Activated CD4-positive, alpha-beta memory T cell treated with anti-CD3 and anti-CD28 coated beads for 36 hours (primary cell): ENCODE measurements around the gene KCNG4. TPM values are rescaled to one million over a fixed set of nuclear protein-coding genes. Genes with fewer than 3 reads are reported as not detected.

Source experiments
- CTCF ChIA-PET: fragments of 350-600 bp; sonication (Branson Sonifier 250); formaldehyde crosslinking; loops from one replicate; lab custom pipeline; 2021; ENCODE audit warnings: antibody characterized with exemption, inconsistent platforms; lab: Charles Lee
- POLR2A ChIA-PET: fragments of 350-600 bp; sonication (Branson Sonifier 250); formaldehyde crosslinking; loops from one replicate; lab custom pipeline; 2021; ENCODE audit warnings: antibody characterized with exemption; lab: Charles Lee
- DNase-seq: peaks from one replicate; pipeline ENCODE4 v3.0.0-alpha.2; 2020
- H3K27ac Mint-ChIP-seq: one replicate; pipeline ENCODE4 v1.8.0; 2021; ENCODE audit warnings: mixed read lengths
- H3K27me3 Mint-ChIP-seq: one replicate; pipeline ENCODE4 v1.8.0; 2021; ENCODE audit warnings: mixed read lengths
- H3K36me3 Mint-ChIP-seq: one replicate; pipeline ENCODE4 v1.8.0; 2021; ENCODE audit warnings: mixed read lengths
- H3K4me1 Mint-ChIP-seq: one replicate; pipeline ENCODE4 v1.8.0; 2021; ENCODE audit warnings: low read depth, mixed read lengths
- H3K4me3 Mint-ChIP-seq: one replicate; pipeline ENCODE4 v1.8.0; 2021; ENCODE audit warnings: mild to moderate bottlenecking, mixed read lengths
- H3K9me3 Mint-ChIP-seq: one replicate; pipeline ENCODE4 v1.8.0; 2021; ENCODE audit warnings: mixed read lengths
- intact Hi-C: fragments of 100-400 bp; cut with micrococcal nuclease; formaldehyde crosslinking; loops from one replicate; pipeline ENCODE4 v1.15.1; 2023
- total RNA-seq, 2 experiments: library from RNA; stranded (reverse); gene quantifications; one replicate each; pipeline ENCODE4 v1.2.3, GENCODE V29; 2021

Gene KCNG4, protein sequence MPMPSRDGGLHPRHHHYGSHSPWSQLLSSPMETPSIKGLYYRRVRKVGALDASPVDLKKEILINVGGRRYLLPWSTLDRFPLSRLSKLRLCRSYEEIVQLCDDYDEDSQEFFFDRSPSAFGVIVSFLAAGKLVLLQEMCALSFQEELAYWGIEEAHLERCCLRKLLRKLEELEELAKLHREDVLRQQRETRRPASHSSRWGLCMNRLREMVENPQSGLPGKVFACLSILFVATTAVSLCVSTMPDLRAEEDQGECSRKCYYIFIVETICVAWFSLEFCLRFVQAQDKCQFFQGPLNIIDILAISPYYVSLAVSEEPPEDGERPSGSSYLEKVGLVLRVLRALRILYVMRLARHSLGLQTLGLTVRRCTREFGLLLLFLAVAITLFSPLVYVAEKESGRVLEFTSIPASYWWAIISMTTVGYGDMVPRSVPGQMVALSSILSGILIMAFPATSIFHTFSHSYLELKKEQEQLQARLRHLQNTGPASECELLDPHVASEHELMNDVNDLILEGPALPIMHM
- total RNA-seq: not detected

- Mint-ChIP-seq H3K27ac (no peak within 1 kb of the TSS), H3K36me3 (no peaks in the 10 kb centered on the region), H3K9me3 (peaks cover 4% of the 10 kb centered on the region), H3K4me3 (no peak within 1 kb of the TSS), H3K4me1 (no peaks in the 10 kb centered on the region), H3K27me3 (peaks cover 20% of the 10 kb centered on the region)
- ChIA-PET CTCF (no interaction called here), POLR2A (no interaction called here)
- DNase-seq: no peak
- intact Hi-C loops: no loop called here
These were observed at the start of gene KCNG4 for GRCh38 chr16:84239909-84240308. Gene KCNG4, minus strand, starts transcription at chr16:84240012. Its CDS starts 2,527 bp downstream, at chr16:84237485.

DNA sequence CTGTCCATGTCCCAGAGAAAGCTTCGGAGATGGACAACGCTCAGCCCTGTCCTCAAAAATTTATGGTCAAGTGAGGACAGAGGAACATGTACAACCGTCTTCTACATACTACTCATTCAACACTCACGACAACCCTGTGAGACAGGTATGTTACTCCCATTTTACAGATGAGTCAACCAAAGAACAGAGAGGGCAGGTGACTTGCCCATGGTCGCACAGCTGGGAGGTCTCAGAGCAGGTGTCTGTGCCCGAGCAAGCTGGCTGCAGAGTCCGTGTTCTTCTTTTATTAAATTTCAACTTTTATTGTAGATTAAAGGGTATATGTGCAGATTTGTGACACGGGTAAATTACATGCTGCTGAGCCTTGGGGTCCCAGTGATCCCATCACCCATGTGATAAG, 49.1 kb upstream of the KCNG4 start:
- peaks cover 35% of the 10 kb centered on the region for H3K27me3 Mint-ChIP-seq
- CTCF ChIA-PET: interaction anchor here (1.3 kb wide), 1 partner anchor 12 kb away, joined by 5 read pairs; no protein-coding TSS in a partner anchor

GRCh38 chr16:84286578-84287240, 46.9 kb upstream of the KCNG4 start:
- Mint-ChIP-seq H3K9me3 (no peaks in the 10 kb centered on the region), H3K27me3 (peaks cover 22% of the 10 kb centered on the region), H3K36me3 (no peaks in the 10 kb centered on the region), H3K4me1 (no peaks in the 10 kb centered on the region), H3K27ac (no peak overlapping the region), H3K4me3 (no peak overlapping the region)
- no peak for DNase-seq
- intact Hi-C loops: no loop called here
- CTCF ChIA-PET: no interaction called here
- POLR2A ChIA-PET: no interaction called here

More for the DNA sequence above, 49.1 kb upstream of the KCNG4 start:
- no peak for DNase-seq
- intact Hi-C loops: no loop called here
- Mint-ChIP-seq H3K27ac (no peak overlapping the region), H3K4me3 (no peak overlapping the region), H3K9me3 (no peaks in the 10 kb centered on the region), H3K4me1 (peaks cover under 1% of the 10 kb centered on the region), H3K36me3 (no peaks in the 10 kb centered on the region)
- POLR2A ChIA-PET: no interaction called here

- Mint-ChIP-seq H3K36me3 (no peaks in the 10 kb centered on the region), H3K27me3 (peaks cover 15% of the 10 kb centered on the region), H3K9me3 (no peaks in the 10 kb centered on the region), H3K27ac (no peak overlapping the region), H3K4me1 (no peaks in the 10 kb centered on the region), H3K4me3 (no peak overlapping the region)
- intact Hi-C loops: no loop called here
- ChIA-PET CTCF (interaction anchor here (1.1 kb wide), 1 partner anchor 11 kb away, joined by 3 read pairs; no protein-coding TSS in a partner anchor), POLR2A (no interaction called here)
- DNase-seq: no peak
These were observed 44.4 kb upstream of the KCNG4 start for GRCh38 chr16:84284154-84284722.

GRCh38 chr16:84283314-84284153, 43.7 kb upstream of the KCNG4 start:
- Mint-ChIP-seq H3K4me3 (no peak overlapping the region), H3K9me3 (no peaks in the 10 kb centered on the region), H3K27ac (no peak overlapping the region), H3K36me3 (no peaks in the 10 kb centered on the region), H3K4me1 (no peaks in the 10 kb centered on the region), H3K27me3 (peaks cover 11% of the 10 kb centered on the region)
- ChIA-PET POLR2A (no interaction called here), CTCF (interaction anchor here (1.1 kb wide), 1 partner anchor 10 kb away, joined by 3 read pairs; no protein-coding TSS in a partner anchor)
- intact Hi-C loops: no loop called here
- no peak for DNase-seq

- H3K9me3 Mint-ChIP-seq: no peaks in the 10 kb centered on the region
- H3K27ac Mint-ChIP-seq: no peak overlapping the region
- H3K27me3 Mint-ChIP-seq: peaks cover 8% of the 10 kb centered on the region
- intact Hi-C loops: no loop called here
- CTCF ChIA-PET: interaction anchor here (1.3 kb wide), 1 partner anchor 224 kb away, joined by 4 read pairs; no protein-coding TSS in a partner anchor
- POLR2A ChIA-PET: no interaction called here
- H3K36me3 Mint-ChIP-seq: no peaks in the 10 kb centered on the region
- H3K4me1 Mint-ChIP-seq: no peaks in the 10 kb centered on the region
- no peak overlapping the region for H3K4me3 Mint-ChIP-seq
- DNase-seq: no peak
These were observed 42.7 kb upstream of the KCNG4 start for GRCh38 chr16:84282533-84282932.

DNA sequence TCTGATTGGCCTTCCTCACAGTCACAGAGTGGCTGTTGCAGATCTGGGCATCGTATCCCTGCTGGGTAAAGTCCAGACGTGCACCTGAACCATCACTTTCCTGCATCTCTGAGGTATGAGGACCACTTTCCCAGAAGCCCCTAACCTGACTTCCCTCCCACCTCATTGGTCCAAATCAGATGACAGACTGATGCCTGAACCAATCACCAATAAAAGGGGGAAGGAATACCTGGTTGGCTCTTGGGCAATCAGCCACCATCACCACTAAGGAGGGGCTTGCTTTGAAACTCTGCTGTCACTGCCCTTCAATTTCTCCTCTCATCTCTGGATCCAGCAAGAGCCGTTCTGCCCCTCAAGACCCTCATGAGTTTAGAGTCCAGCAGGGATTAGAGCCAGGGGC, 41.3 kb upstream of the KCNG4 start:
- DNase-seq: no peak
- Mint-ChIP-seq H3K4me3 (no peak overlapping the region), H3K27ac (no peak overlapping the region), H3K9me3 (no peaks in the 10 kb centered on the region), H3K4me1 (no peaks in the 10 kb centered on the region), H3K36me3 (no peaks in the 10 kb centered on the region), H3K27me3 (peaks cover 6% of the 10 kb centered on the region)
- CTCF ChIA-PET: interaction anchor here (1.3 to 2.1 kb wide), 2 partner anchors 203 to 225 kb away, joined by 4 to 5 read pairs; no protein-coding TSS in a partner anchor
- intact Hi-C loops: no loop called here
- POLR2A ChIA-PET: no interaction called here

DNA sequence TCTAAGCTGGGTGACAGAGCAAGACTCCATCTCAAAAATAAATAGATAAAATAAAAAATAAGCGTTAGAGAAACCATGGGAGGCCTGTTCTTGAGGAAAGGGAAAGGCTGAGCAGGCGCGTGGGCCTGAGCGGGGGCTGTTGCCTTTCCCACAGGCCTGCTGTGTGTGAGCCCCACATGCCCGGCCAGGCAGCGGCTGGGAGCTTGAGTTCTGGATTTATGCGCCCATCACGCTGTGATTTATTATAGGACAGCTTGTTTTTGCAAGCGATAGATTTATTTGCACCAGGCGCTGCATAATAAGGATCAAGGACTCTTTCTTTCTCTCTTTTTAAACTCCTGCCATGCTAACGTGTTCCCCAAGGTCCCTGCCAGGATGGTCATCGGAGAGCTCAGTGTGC, 40.1 kb upstream of the KCNG4 start:
- Mint-ChIP-seq H3K9me3 (no peaks in the 10 kb centered on the region), H3K4me3 (no peak overlapping the region), H3K27me3 (peaks cover 8% of the 10 kb centered on the region), H3K36me3 (no peaks in the 10 kb centered on the region), H3K27ac (no peak overlapping the region), H3K4me1 (no peaks in the 10 kb centered on the region)
- POLR2A ChIA-PET: no interaction called here
- CTCF ChIA-PET: interaction anchor here (0.6 to 2.1 kb wide), 2 partner anchors 204 to 269 kb away, joined by 3 to 5 read pairs; no protein-coding TSS in a partner anchor
- DNase-seq: no peak
- intact Hi-C loops: loop anchor here (5.0 to 10.0 kb wide), 2 partner anchors 345 to 447 kb away; no protein-coding TSS in a partner anchor

- no peak overlapping the region for H3K27ac Mint-ChIP-seq
- H3K9me3 Mint-ChIP-seq: no peaks in the 10 kb centered on the region
- ChIA-PET CTCF (interaction anchor here (2.1 to 3.7 kb wide), 2 partner anchors 205 to 227 kb away, joined by 5 to 55 read pairs; partner anchors contain the start of gene MEAK7), POLR2A (no interaction called here)
- H3K27me3 Mint-ChIP-seq: peaks cover 8% of the 10 kb centered on the region
- H3K4me1 Mint-ChIP-seq: no peaks in the 10 kb centered on the region
- no peak overlapping the region for H3K4me3 Mint-ChIP-seq
- no peak for DNase-seq
- H3K36me3 Mint-ChIP-seq: no peaks in the 10 kb centered on the region
- intact Hi-C loops: loop anchor here (5.0 to 10.0 kb wide), 2 partner anchors 346 to 448 kb away; no protein-coding TSS in a partner anchor
These were observed 39.2 kb upstream of the KCNG4 start for GRCh38 chr16:84278968-84279367.

GRCh38 chr16:84278333-84278732, 38.5 kb upstream of the KCNG4 start:
- Mint-ChIP-seq H3K9me3 (no peaks in the 10 kb centered on the region), H3K4me3 (no peak overlapping the region), H3K27ac (no peak overlapping the region), H3K27me3 (peaks cover 8% of the 10 kb centered on the region), H3K4me1 (no peaks in the 10 kb centered on the region), H3K36me3 (no peaks in the 10 kb centered on the region)
- ChIA-PET POLR2A (no interaction called here), CTCF (interaction anchor here (0.6 to 4.0 kb wide), 5 partner anchors 11 to 350 kb away, joined by 3 to 55 read pairs (median 28); partner anchors contain the start of gene MEAK7)
- intact Hi-C loops: loop anchor here (5.0 to 10.0 kb wide), 2 partner anchors 346 to 449 kb away; no protein-coding TSS in a partner anchor
- DNase-seq: no peak
